SJSA1 (cell line): ENCODE measurements around the gene RIPOR1. TPM values are rescaled to one million over a fixed set of nuclear protein-coding genes. Genes with fewer than 3 reads are reported as not detected.
"Not testable (repeated sequence)": the region's sequence is repeated elsewhere in the genome, so short reads cannot be mapped to it uniquely, and the experiment has no call there.

Experiments used
- DNase-seq, 2 experiments: peaks; one replicate each; pipeline ENCODE4 v3.0.0-alpha.2; 2015 to 2020; ENCODE audit warnings: low spot score in 2 of 2, low read depth in 1 of 2
- H3K27ac ChIP-seq: fragments of 250-450 bp; sonication (Bioruptor Pico); 2 replicates; pipeline ENCODE4 v1.5.1; 2020; ENCODE audit warnings: mild to moderate bottlenecking, moderate library complexity
- H3K27me3 ChIP-seq: fragments of 250-450 bp; sonication (Bioruptor Pico); replicated peaks from 2 replicates; pipeline ENCODE4 v1.5.1; 2020; ENCODE audit warnings: mild to moderate bottlenecking, moderate library complexity
- H3K36me3 ChIP-seq: fragments of 250-450 bp; sonication (Bioruptor Pico); 2 replicates; pipeline ENCODE4 v1.5.1; 2020; ENCODE audit warnings: mild to moderate bottlenecking
- H3K4me1 ChIP-seq: fragments of 250-450 bp; sonication (Bioruptor Pico); replicated peaks from 2 replicates; pipeline ENCODE4 v1.6.1; 2021; ENCODE audit warnings: mild to moderate bottlenecking
- H3K4me3 ChIP-seq: fragments of 250-450 bp; sonication (Bioruptor Pico); 2 replicates; pipeline ENCODE4 v1.5.1; 2020; ENCODE audit warnings: mild to moderate bottlenecking
- H3K9me3 ChIP-seq: fragments of 250-450 bp; sonication (Bioruptor Pico); replicated peaks from 2 replicates; pipeline ENCODE4 v1.5.1; 2020; ENCODE audit warnings: mild to moderate bottlenecking
- total RNA-seq: library from RNA; depleted of rRNA; stranded (reverse); fragments of >200 nt; shearing (Covaris generic); gene quantifications from 2 replicates; pipeline ENCODE4 v1.2.3, GENCODE V29; 2014; rRNA removed

Gene RIPOR1
- 20.1 and 24.8 TPM in 2 replicates for total RNA-seq

GRCh38 chr16:67528222-67528869 lies at the start of gene RIPOR1:
Gene RIPOR1 (plus strand): TSS chr16:67528829. CDS start chr16:67538447, 9,618 bp downstream.
- peaks cover 20% of the 10 kb centered on the region for H3K36me3 ChIP-seq
- DNase-seq, result peak in 1 of 2 experiments; percentile 43

GRCh38 chr16:67480833-67481560 lies 47.6 kb upstream of the RIPOR1 start, which contains the start of gene ATP6V0D1:
Gene ATP6V0D1 (minus strand): TSS chr16:67481157. CDS start chr16:67481086, 71 bp downstream.
- H3K27ac ChIP-seq, result peak within 1 kb of the TSS; percentile 23
- DNase-seq, result peak; percentile 97 to 98
- peaks cover 3% of the 10 kb centered on the region for H3K36me3 ChIP-seq
- no peaks in the 10 kb centered on the region for H3K27me3 ChIP-seq
- H3K9me3 ChIP-seq, result no peaks in the 10 kb centered on the region
- peak within 1 kb of the TSS; percentile 79 for H3K4me3 ChIP-seq
- peaks cover 13% of the 10 kb centered on the region for H3K4me1 ChIP-seq

More at GRCh38 chr16:67528222-67528869, at the start of gene RIPOR1:
- Histone ChIP-seq H3K27ac (peak within 1 kb of the TSS; percentile 77), H3K9me3 (no peaks in the 10 kb centered on the region), H3K4me3 (peak within 1 kb of the TSS; percentile 94), H3K27me3 (no peaks in the 10 kb centered on the region), H3K4me1 (peaks cover 55% of the 10 kb centered on the region)

GRCh38 chr16:67481561-67482232 lies 46.9 kb upstream of the RIPOR1 start:
- Histone ChIP-seq H3K4me1 (peaks cover 13% of the 10 kb centered on the region), H3K4me3 (peak overlapping the region; percentile 79), H3K27me3 (no peaks in the 10 kb centered on the region), H3K9me3 (no peaks in the 10 kb centered on the region), H3K27ac (no peak overlapping the region), H3K36me3 (peaks cover 3% of the 10 kb centered on the region)
- DNase-seq, result no peak

- Histone ChIP-seq H3K4me1 (peaks cover 13% of the 10 kb centered on the region), H3K27ac (no peak overlapping the region), H3K4me3 (no peak overlapping the region), H3K27me3 (no peaks in the 10 kb centered on the region), H3K9me3 (no peaks in the 10 kb centered on the region), H3K36me3 (peaks cover 3% of the 10 kb centered on the region)
- DNase-seq, result no peak
Observed at GRCh38 chr16:67482233-67482924, 46.2 kb upstream of the RIPOR1 start.

- H3K27ac ChIP-seq, result no peak within 1 kb of the TSS
- H3K4me3 ChIP-seq, result no peak within 1 kb of the TSS
- H3K27me3 ChIP-seq, result no peaks in the 10 kb centered on the region
- H3K9me3 ChIP-seq, result no peaks in the 10 kb centered on the region
- peaks cover 13% of the 10 kb centered on the region for H3K4me1 ChIP-seq
- peaks cover under 1% of the 10 kb centered on the region for H3K36me3 ChIP-seq
- DNase-seq, result no peak
Observed at GRCh38 chr16:67483150-67483549, 45.5 kb upstream of the RIPOR1 start, which contains the start of gene AGRP. Gene AGRP (minus strand): TSS chr16:67483547. CDS start chr16:67483398, 149 bp downstream.

- no peaks in the 10 kb centered on the region for H3K9me3 ChIP-seq
- no peak for DNase-seq
Observed at GRCh38 chr16:67483731-67484525, 44.7 kb upstream of the RIPOR1 start.

GRCh38 chr16:67486805-67487204 lies 41.8 kb upstream of the RIPOR1 start:
- Histone ChIP-seq H3K9me3 (no peaks in the 10 kb centered on the region), H3K27me3 (no peaks in the 10 kb centered on the region), H3K4me1 (peaks cover 3% of the 10 kb centered on the region), H3K27ac (no peak overlapping the region), H3K36me3 (no peaks in the 10 kb centered on the region), H3K4me3 (no peak overlapping the region)
- DNase-seq, result no peak

More at GRCh38 chr16:67483731-67484525, 44.7 kb upstream of the RIPOR1 start:
- Histone ChIP-seq H3K27me3 (no peaks in the 10 kb centered on the region), H3K36me3 (no peaks in the 10 kb centered on the region), H3K4me3 (no peak overlapping the region), H3K27ac (no peak overlapping the region), H3K4me1 (peaks cover 13% of the 10 kb centered on the region)

GRCh38 chr16:67487561-67487960 lies 41.1 kb upstream of the RIPOR1 start:
- H3K4me1 ChIP-seq, H3K27ac ChIP-seq, H3K36me3 ChIP-seq, H3K9me3 ChIP-seq, DNase-seq, H3K27me3 ChIP-seq, H3K4me3 ChIP-seq: not testable (repeated sequence)

- Histone ChIP-seq H3K27me3 (no peaks in the 10 kb centered on the region), H3K4me3 (no peak overlapping the region), H3K9me3 (no peaks in the 10 kb centered on the region), H3K27ac (no peak overlapping the region), H3K4me1 (no peaks in the 10 kb centered on the region), H3K36me3 (no peaks in the 10 kb centered on the region)
- DNase-seq, result no peak
Observed at GRCh38 chr16:67489401-67490083, 39.1 kb upstream of the RIPOR1 start.

GRCh38 chr16:67490335-67491096 lies 38.1 kb upstream of the RIPOR1 start:
- no peaks in the 10 kb centered on the region for H3K4me1 ChIP-seq
- H3K4me3 ChIP-seq, result no peak overlapping the region
- no peaks in the 10 kb centered on the region for H3K27me3 ChIP-seq
- DNase-seq, result no peak
- H3K27ac ChIP-seq, result no peak overlapping the region
- H3K9me3 ChIP-seq, result no peaks in the 10 kb centered on the region
- H3K36me3 ChIP-seq, result no peaks in the 10 kb centered on the region

- no peaks in the 10 kb centered on the region for H3K4me1 ChIP-seq
- H3K4me3 ChIP-seq, result no peak overlapping the region
- no peaks in the 10 kb centered on the region for H3K36me3 ChIP-seq
- H3K9me3 ChIP-seq, result no peaks in the 10 kb centered on the region
- H3K27ac ChIP-seq, result no peak overlapping the region
- no peaks in the 10 kb centered on the region for H3K27me3 ChIP-seq
- DNase-seq, result no peak
Observed at GRCh38 chr16:67499106-67499505, 29.5 kb upstream of the RIPOR1 start.
